ENCODE results near the gene RTF2.

- TF ChIP-seq, protein P1, sequence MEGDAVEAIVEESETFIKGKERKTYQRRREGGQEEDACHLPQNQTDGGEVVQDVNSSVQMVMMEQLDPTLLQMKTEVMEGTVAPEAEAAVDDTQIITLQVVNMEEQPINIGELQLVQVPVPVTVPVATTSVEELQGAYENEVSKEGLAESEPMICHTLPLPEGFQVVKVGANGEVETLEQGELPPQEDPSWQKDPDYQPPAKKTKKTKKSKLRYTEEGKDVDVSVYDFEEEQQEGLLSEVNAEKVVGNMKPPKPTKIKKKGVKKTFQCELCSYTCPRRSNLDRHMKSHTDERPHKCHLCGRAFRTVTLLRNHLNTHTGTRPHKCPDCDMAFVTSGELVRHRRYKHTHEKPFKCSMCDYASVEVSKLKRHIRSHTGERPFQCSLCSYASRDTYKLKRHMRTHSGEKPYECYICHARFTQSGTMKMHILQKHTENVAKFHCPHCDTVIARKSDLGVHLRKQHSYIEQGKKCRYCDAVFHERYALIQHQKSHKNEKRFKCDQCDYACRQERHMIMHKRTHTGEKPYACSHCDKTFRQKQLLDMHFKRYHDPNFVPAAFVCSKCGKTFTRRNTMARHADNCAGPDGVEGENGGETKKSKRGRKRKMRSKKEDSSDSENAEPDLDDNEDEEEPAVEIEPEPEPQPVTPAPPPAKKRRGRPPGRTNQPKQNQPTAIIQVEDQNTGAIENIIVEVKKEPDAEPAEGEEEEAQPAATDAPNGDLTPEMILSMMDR (IDR thresholded peaks at IDR 0.05; ENCODE audit: low read length) = no peak
- TF ChIP-seq EZH2 (optimal IDR thresholded peaks at IDR 0.05; ENCODE audit: low read depth, low read length) = no peak
- no peak for TF ChIP-seq EZH2phosphoT487 (IDR thresholded peaks at IDR 0.05; ENCODE audit: low read length)
Observed at GRCh38 chr20:56454754-56455153, 13.7 kb upstream of the RTF2 start.

All from MM.1S (cell line).